GM12891 (cell line): Measurements from ENCODE around the gene RARB.

Experiments
- PAX5 ChIP-seq: IDR thresholded peaks from 2 replicates; pipeline ENCODE4 v1.6.1; 2011; ENCODE audit warnings: low read length, moderate library complexity, mild to moderate bottlenecking; ENCODE audit not compliant: insufficient read depth, severe bottlenecking
- POLR2A ChIP-seq: IDR thresholded peaks from 2 replicates; pipeline ENCODE4 v1.6.1; 2011; ENCODE audit warnings: low read depth, low read length, control low read depth
- TAF1 ChIP-seq: IDR thresholded peaks from 2 replicates; pipeline ENCODE4 v1.6.1; 2011; ENCODE audit warnings: low read depth, low read length, control low read depth

- TF ChIP-seq POLR2A (no peak), TAF1 (no peak), PAX5 (no peak)
Observed at GRCh38 chr3:25542492-25543039, 114.5 kb downstream of the RARB start.
